WERI-Rb-1 (cell line): ENCODE data around the gene PHIP.

Experiments
- DNase-seq: peaks from one replicate; pipeline ENCODE4 v3.0.0-alpha.2; 2020
- H3K27ac ChIP-seq: fragments of 250-450 bp; sonication (Bioruptor Pico); 2 replicates; pipeline ENCODE4 v1.5.1; 2020; ENCODE audit warnings: mild to moderate bottlenecking, moderate library complexity
- H3K27me3 ChIP-seq: fragments of 250-450 bp; sonication (Bioruptor Pico); 2 replicates; pipeline ENCODE4 v1.5.1; 2021; ENCODE audit warnings: mild to moderate bottlenecking, low read depth, moderate library complexity; ENCODE audit not compliant: insufficient read depth, severe bottlenecking
- H3K36me3 ChIP-seq: fragments of 250-450 bp; sonication (Bioruptor Pico); 2 replicates; pipeline ENCODE4 v1.5.1; 2020; ENCODE audit warnings: mild to moderate bottlenecking, moderate library complexity
- H3K4me3 ChIP-seq: 2 replicates; pipeline ENCODE4 v1.5.1; 2011; ENCODE audit warnings: low read depth, mild to moderate bottlenecking, control low read depth, low read length
- H3K9me3 ChIP-seq: fragments of 250-450 bp; sonication (Bioruptor Pico); 2 replicates; pipeline ENCODE4 v1.5.1; 2021; ENCODE audit warnings: mild to moderate bottlenecking, moderate library complexity; ENCODE audit not compliant: severe bottlenecking
- TF ChIP-seq, protein P1 (sequence below): IDR thresholded peaks from 2 replicates; pipeline ENCODE4 v1.5.1; 2011; ENCODE audit warnings: low read depth, mild to moderate bottlenecking, control low read depth, inconsistent platforms, low read length

PHIP gene

DNA sequence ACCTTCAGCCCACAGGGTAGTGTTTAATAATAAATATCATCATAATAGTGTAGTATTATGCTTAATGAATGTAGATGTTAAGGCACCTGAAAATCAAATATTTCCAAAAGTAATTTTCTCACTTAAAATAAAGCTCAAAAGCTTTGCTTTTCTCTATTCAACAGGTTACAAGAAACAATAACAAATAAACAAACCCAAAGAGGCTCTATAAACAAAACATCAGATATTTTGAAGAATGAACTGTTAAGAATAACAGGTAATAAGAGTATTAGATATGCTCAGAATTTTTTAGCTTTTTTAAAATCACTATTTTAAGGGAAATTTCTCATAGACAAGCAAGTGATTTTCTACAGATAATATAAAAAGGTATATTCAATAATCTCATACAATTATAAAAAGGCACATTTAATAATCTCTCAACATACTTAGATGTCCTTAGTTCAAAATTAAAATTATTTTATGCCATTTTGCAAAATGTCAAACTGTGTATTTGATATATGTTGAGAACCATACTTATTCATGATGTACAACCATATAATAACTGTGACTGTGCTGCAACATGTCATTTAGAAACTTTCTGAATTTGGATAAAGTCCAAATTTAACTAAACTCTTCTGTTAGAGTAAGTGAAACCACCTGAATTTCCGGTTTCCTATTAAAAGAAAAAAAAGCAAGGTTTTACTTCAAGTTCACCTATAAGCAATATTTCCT, 35.8 kb downstream of the PHIP start:
- no peak overlapping the region for H3K4me3 ChIP-seq
- DNase-seq, result no peak
- no peak overlapping the region for H3K27ac ChIP-seq
- TF ChIP-seq, protein P1, sequence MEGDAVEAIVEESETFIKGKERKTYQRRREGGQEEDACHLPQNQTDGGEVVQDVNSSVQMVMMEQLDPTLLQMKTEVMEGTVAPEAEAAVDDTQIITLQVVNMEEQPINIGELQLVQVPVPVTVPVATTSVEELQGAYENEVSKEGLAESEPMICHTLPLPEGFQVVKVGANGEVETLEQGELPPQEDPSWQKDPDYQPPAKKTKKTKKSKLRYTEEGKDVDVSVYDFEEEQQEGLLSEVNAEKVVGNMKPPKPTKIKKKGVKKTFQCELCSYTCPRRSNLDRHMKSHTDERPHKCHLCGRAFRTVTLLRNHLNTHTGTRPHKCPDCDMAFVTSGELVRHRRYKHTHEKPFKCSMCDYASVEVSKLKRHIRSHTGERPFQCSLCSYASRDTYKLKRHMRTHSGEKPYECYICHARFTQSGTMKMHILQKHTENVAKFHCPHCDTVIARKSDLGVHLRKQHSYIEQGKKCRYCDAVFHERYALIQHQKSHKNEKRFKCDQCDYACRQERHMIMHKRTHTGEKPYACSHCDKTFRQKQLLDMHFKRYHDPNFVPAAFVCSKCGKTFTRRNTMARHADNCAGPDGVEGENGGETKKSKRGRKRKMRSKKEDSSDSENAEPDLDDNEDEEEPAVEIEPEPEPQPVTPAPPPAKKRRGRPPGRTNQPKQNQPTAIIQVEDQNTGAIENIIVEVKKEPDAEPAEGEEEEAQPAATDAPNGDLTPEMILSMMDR, result no peak
- H3K27me3 ChIP-seq, result no peaks in the 10 kb centered on the region
- H3K9me3 ChIP-seq, result no peaks in the 10 kb centered on the region
- H3K36me3 ChIP-seq, result peaks cover 40% of the 10 kb centered on the region

DNA sequence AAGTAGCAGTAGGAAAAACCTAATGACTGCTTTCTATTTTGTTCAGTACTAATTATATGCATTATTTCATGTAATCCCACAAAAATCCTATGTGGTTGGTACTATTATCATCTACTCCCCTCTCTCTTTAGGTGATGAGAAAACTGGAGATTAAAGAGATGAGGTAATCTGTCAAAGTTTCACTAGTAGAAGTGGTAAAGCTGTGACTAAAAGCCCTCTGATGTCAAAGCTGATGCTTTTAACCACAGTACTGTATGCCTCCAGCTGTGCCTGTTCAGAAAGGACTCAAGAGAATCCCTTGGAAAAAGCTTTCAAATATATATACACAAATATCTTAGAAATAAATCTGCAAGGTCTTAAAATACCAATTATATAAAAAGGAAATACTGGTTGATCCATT, 38.0 kb downstream of the PHIP start:
- TF ChIP-seq, protein P1, result no peak
- Histone ChIP-seq H3K4me3 (no peak overlapping the region), H3K27me3 (no peaks in the 10 kb centered on the region), H3K9me3 (no peaks in the 10 kb centered on the region), H3K36me3 (peaks cover 42% of the 10 kb centered on the region), H3K27ac (no peak overlapping the region)
- DNase-seq, result no peak

DNA sequence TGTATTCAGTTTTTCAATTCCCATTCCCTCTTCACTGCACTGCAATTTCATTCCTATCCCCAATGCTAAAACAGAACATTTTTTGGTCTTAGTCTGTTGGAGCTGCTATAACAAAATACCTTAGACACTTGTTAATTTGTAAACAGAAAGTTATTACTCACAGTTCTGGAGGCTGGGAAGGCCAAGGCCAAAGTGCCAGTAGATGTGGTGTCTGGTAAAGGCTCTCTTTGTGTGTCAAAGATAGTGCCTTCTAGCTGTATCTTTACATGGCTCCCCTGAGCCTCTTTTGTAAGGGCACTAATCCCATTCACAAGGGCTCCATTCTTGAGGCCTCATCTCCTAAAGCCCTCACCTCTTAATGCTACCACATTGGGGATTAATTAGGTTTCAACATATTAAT, 40.0 kb downstream of the PHIP start:
- no peak overlapping the region for H3K27ac ChIP-seq
- TF ChIP-seq, protein P1, result no peak
- H3K27me3 ChIP-seq, result no peaks in the 10 kb centered on the region
- H3K4me3 ChIP-seq, result no peak overlapping the region
- no peaks in the 10 kb centered on the region for H3K9me3 ChIP-seq
- no peak for DNase-seq
- H3K36me3 ChIP-seq, result peaks cover 52% of the 10 kb centered on the region

DNA sequence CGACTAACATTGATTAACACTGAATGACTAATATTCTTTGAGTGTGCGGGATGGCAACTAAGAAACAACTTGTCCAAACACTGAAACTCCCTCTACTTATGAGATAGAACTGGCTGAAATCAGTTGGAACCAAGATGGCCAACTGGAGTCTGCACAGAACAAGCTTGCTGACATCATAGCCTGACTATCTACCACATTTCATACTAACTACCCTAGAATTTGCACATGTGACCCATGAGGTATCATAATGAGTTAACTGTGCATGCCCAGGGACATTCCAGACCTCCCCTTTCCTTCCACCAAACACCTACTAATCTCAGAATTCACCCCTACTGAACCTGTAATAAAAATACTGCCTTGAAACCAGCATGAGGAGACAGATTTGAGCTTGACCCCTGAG, 43.2 kb downstream of the PHIP start:
- TF ChIP-seq, protein P1, result no peak
- no peak overlapping the region for H3K27ac ChIP-seq

DNA sequence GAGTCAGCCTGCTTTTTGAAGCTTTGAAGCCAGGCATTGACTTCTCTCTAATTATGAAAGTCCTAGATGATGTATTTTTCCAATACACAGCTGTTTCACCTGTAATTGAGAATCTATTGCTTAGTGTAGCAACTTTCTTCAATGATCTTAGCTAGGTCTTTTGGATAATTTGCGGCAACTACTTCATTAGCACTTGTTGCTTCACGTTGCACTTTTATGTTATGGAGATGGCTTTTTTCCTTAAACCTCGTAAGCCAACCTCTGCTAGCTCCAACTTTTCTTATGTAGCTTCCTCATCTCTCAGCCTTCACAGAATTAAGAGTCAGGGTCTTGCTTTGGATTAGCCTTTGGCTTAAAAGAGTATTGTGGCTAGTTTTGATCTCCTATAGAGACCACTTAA, 44.8 kb downstream of the PHIP start:
- no peak overlapping the region for H3K27ac ChIP-seq
- DNase-seq, result no peak
- H3K36me3 ChIP-seq, result peaks cover 40% of the 10 kb centered on the region
- no peaks in the 10 kb centered on the region for H3K27me3 ChIP-seq
- TF ChIP-seq, protein P1, result no peak
- no peaks in the 10 kb centered on the region for H3K9me3 ChIP-seq
- no peak overlapping the region for H3K4me3 ChIP-seq

More for the DNA sequence above, 43.2 kb downstream of the PHIP start:
- H3K27me3 ChIP-seq, result no peaks in the 10 kb centered on the region
- no peak for DNase-seq
- H3K4me3 ChIP-seq, result no peak overlapping the region
- no peaks in the 10 kb centered on the region for H3K9me3 ChIP-seq
- peaks cover 44% of the 10 kb centered on the region for H3K36me3 ChIP-seq
